H1 (cell line): ENCODE results near the gene INPP5A. TPM values are rescaled to one million over a fixed set of nuclear protein-coding genes. Genes with fewer than 3 reads are reported as not detected.

Source experiments
- CTCF ChIA-PET: fragments of 300-600 bp; sonication (Branson Sonifier 250); formaldehyde crosslinking; loops from one replicate; lab custom pipeline; 2021; ENCODE audit not compliant: partially characterized antibody; lab: Charles Lee
- POLR2A ChIA-PET: fragments of 300-600 bp; sonication (Branson Sonifier 250); formaldehyde crosslinking; loops from one replicate; lab custom pipeline; 2021; ENCODE audit warnings: inconsistent platforms; ENCODE audit not compliant: partially characterized antibody; lab: Charles Lee
- DNase-seq, 2 experiments: peaks; one replicate each; pipeline versions ENCODE4 v3.0.0 to v3.0.0-alpha.2; 2010 to 2022; ENCODE audit warnings: low spot score in 2 of 2, low read depth in 1 of 2, mixed read lengths in 1 of 2
- FAIRE-seq: peaks from 2 replicates; lab custom pipeline; 2011; peaks lifted over from hg19 to GRCh38; lab: Jason Lieb, UNC
- H2AFZ ChIP-seq: 2 replicates; pipeline ENCODE4 v1.8.1; 2012; ENCODE audit warnings: low read length, inconsistent platforms
- H2AK5ac ChIP-seq: 2 replicates; pipeline ENCODE4 v1.6.1; 2013; ENCODE audit warnings: low read depth, low read length
- H2BK120ac ChIP-seq: replicated peaks from 2 replicates; pipeline ENCODE3; 2013; ENCODE audit warnings: low read depth, low read length, inconsistent platforms
- H2BK12ac ChIP-seq: 2 replicates; pipeline ENCODE4 v1.6.1; 2013; ENCODE audit warnings: low read depth, low read length
- H2BK15ac ChIP-seq: 2 replicates; pipeline ENCODE4 v1.6.1; 2013; ENCODE audit warnings: low read length
- H2BK20ac ChIP-seq: 2 replicates; pipeline ENCODE4 v1.6.1; 2013; ENCODE audit warnings: low read length
- H2BK5ac ChIP-seq: 2 replicates; pipeline ENCODE4 v1.6.1; 2013; ENCODE audit warnings: low read depth, low read length
- H3K14ac ChIP-seq: 2 replicates; pipeline ENCODE4 v1.6.1; 2013; ENCODE audit warnings: inconsistent platforms; ENCODE audit not compliant: insufficient read length
- H3K18ac ChIP-seq: 2 replicates; pipeline ENCODE4 v1.6.1; 2013; ENCODE audit warnings: low read length; ENCODE audit errors: extremely low read depth
- H3K23ac ChIP-seq: 2 replicates; pipeline ENCODE4 v1.6.1; 2013; ENCODE audit warnings: inconsistent platforms; ENCODE audit not compliant: insufficient read length
- H3K23me2 ChIP-seq: 2 replicates; pipeline ENCODE4 v1.6.1; 2013; ENCODE audit warnings: low read depth, low read length
- H3K27ac ChIP-seq: 2 replicates; pipeline ENCODE4 v1.6.1; 2011; ENCODE audit warnings: low read depth, low read length, inconsistent platforms
- H3K27me3 ChIP-seq, 4 experiments: replicated peaks in 1 of 4; 1 replicate in 1 of 4; 2 replicates in 3 of 4; pipeline versions ENCODE4 v1.6.1 to v1.8.1; 2011 to 2013; ENCODE audit warnings: low read length in 3 of 4, mild to moderate bottlenecking in 3 of 4, inconsistent platforms in 2 of 4, mixed read lengths in 2 of 4, moderate library complexity in 1 of 4; ENCODE audit not compliant: control insufficient read depth in 3 of 4, insufficient read depth in 3 of 4; ENCODE audit errors: extremely low read depth in 1 of 4
- H3K36me3 ChIP-seq, 4 experiments: 2 replicates each; pipeline versions ENCODE4 v1.6.1 to v1.8.1; 2011 to 2013; ENCODE audit warnings: mild to moderate bottlenecking in 4 of 4, low read length in 3 of 4, moderate library complexity in 2 of 4, control low read depth in 1 of 4, inconsistent platforms in 1 of 4; ENCODE audit not compliant: insufficient read depth in 4 of 4, control insufficient read depth in 2 of 4
- H3K4ac ChIP-seq: replicated peaks from 2 replicates; pipeline ENCODE3; 2013; ENCODE audit warnings: low read length, low read depth, mixed read lengths, inconsistent platforms; ENCODE audit not compliant: insufficient read length
- H3K4me1 ChIP-seq, 4 experiments: replicated peaks in 1 of 4; 1 replicate in 1 of 4; 2 replicates in 3 of 4; pipeline versions ENCODE4 v1.6.1 to v1.8.1; 2011 to 2013; ENCODE audit warnings: low read length in 3 of 4, inconsistent platforms in 2 of 4, mixed read lengths in 1 of 4; ENCODE audit not compliant: insufficient read depth in 4 of 4, control insufficient read depth in 3 of 4
- H3K4me2 ChIP-seq, 2 experiments: 2 replicates each; pipeline versions ENCODE4 v1.6.1 to v1.8.1; 2011 to 2013; ENCODE audit warnings: low read depth in 2 of 2, low read length in 2 of 2, control low read depth in 1 of 2, inconsistent platforms in 1 of 2, mild to moderate bottlenecking in 1 of 2; ENCODE audit not compliant: insufficient read depth in 1 of 2
- H3K4me3 ChIP-seq, 4 experiments: fragments of 200-600, 300-600 bp in 1 of 4; sonication (generic), shearing (Covaris generic), sonication (Bioruptor Twin) in 1 of 4; 2 replicates each; pipeline versions ENCODE4 v1.5.1 to v1.8.1; 2011 to 2016; ENCODE audit warnings: low read length in 4 of 4, low read depth in 3 of 4, control low read depth in 2 of 4, inconsistent platforms in 2 of 4, mild to moderate bottlenecking in 2 of 4, mixed read lengths in 1 of 4, moderate library complexity in 1 of 4; ENCODE audit not compliant: insufficient read depth in 2 of 4; ENCODE audit errors: extremely low read depth in 1 of 4
- H3K56ac ChIP-seq: replicated peaks from 2 replicates; pipeline ENCODE3; 2013; ENCODE audit warnings: low read depth, mild to moderate bottlenecking, mixed read lengths, low read length, inconsistent platforms; ENCODE audit not compliant: insufficient read length
- H3K79me1 ChIP-seq: 2 replicates; pipeline ENCODE4 v1.6.1; 2013; ENCODE audit warnings: low read depth, low read length, control low read depth
- H3K79me2 ChIP-seq, 2 experiments: 2 replicates each; pipeline versions ENCODE4 v1.6.1 to v1.8.1; 2012 to 2013; ENCODE audit warnings: low read length in 2 of 2, mild to moderate bottlenecking in 2 of 2, inconsistent platforms in 1 of 2; ENCODE audit not compliant: insufficient read depth in 2 of 2, control insufficient read depth in 1 of 2
- H3K9ac ChIP-seq, 4 experiments: replicated peaks in 1 of 4; 1 replicate in 1 of 4; 2 replicates in 3 of 4; pipeline versions ENCODE4 v1.6.1 to v1.8.1; 2011 to 2013; ENCODE audit warnings: low read depth in 3 of 4, low read length in 3 of 4, control low read depth in 2 of 4, mild to moderate bottlenecking in 2 of 4, moderate library complexity in 2 of 4, inconsistent platforms in 1 of 4; ENCODE audit errors: extremely low read depth in 1 of 4
- H3K9me3 ChIP-seq, 2 experiments: 2 replicates each; pipeline versions ENCODE4 v1.6.1 to v1.8.1; 2012 to 2013; ENCODE audit warnings: mild to moderate bottlenecking in 2 of 2, moderate library complexity in 2 of 2, control low read depth in 1 of 2, inconsistent platforms in 1 of 2, low read depth in 1 of 2, low read length in 1 of 2, mixed read lengths in 1 of 2; ENCODE audit not compliant: insufficient read depth in 2 of 2
- H4K20me1 ChIP-seq, 2 experiments: replicated peaks in 1 of 2; 2 replicates each; pipeline versions ENCODE3 to v1.8.1; 2011 to 2013; ENCODE audit warnings: inconsistent platforms in 2 of 2, low read length in 2 of 2, mild to moderate bottlenecking in 1 of 2; ENCODE audit not compliant: insufficient read depth in 2 of 2, control insufficient read depth in 1 of 2
- H4K5ac ChIP-seq: 2 replicates; pipeline ENCODE4 v1.6.1; 2013; ENCODE audit warnings: low read length, low read depth, mixed read lengths, inconsistent platforms; ENCODE audit not compliant: insufficient read length
- H4K8ac ChIP-seq: 2 replicates; pipeline ENCODE4 v1.8.0; 2013; ENCODE audit warnings: mild to moderate bottlenecking, moderate library complexity, low read length, inconsistent platforms; ENCODE audit not compliant: insufficient read depth; ENCODE audit errors: extremely low read depth
- H4K91ac ChIP-seq: replicated peaks from 2 replicates; pipeline ENCODE3; 2013; ENCODE audit warnings: low read length, mixed read lengths, inconsistent platforms; ENCODE audit not compliant: insufficient read length
- BCL11A ChIP-seq, 2 experiments: IDR thresholded peaks; one replicate each; pipeline ENCODE4 v1.6.1; 2011; ENCODE audit warnings: low read depth in 2 of 2, low read length in 2 of 2, mild to moderate bottlenecking in 2 of 2
- EGR1 ChIP-seq: IDR thresholded peaks from 2 replicates; pipeline ENCODE4 v1.6.1; 2011; ENCODE audit warnings: low read depth, low read length, borderline replicate concordance
- EZH2 ChIP-seq: fragments of 200-600 bp; sonication (generic); IDR thresholded peaks from 2 replicates; pipeline ENCODE4 v1.7.1; 2012; ENCODE audit warnings: low read depth, mild to moderate bottlenecking, moderate library complexity, low read length, inconsistent platforms; ENCODE audit not compliant: severe bottlenecking
- FOSL1 ChIP-seq: IDR thresholded peaks from 2 replicates; pipeline ENCODE4 v1.6.1; 2011; ENCODE audit warnings: mild to moderate bottlenecking, low read depth, low read length, moderate library complexity; ENCODE audit not compliant: insufficient read depth
- GTF2F1 ChIP-seq: IDR thresholded peaks from 2 replicates; pipeline ENCODE4 v1.6.1; 2012; ENCODE audit warnings: low read depth, low read length, improper control_type of control experiment, borderline replicate concordance
- HDAC2 ChIP-seq, 2 experiments: fragments of 300-600 bp in 1 of 2; sonication (generic) in 1 of 2; IDR thresholded peaks; 2 replicates each; pipeline ENCODE4 v1.6.1; 2011 to 2012; ENCODE audit warnings: low read depth in 2 of 2, low read length in 2 of 2, mild to moderate bottlenecking in 2 of 2, moderate library complexity in 2 of 2, borderline replicate concordance in 1 of 2, inconsistent platforms in 1 of 2
- HDAC6 ChIP-seq: IDR thresholded peaks from one replicate; pipeline ENCODE4 v1.7.1; 2012; ENCODE audit warnings: low read depth, mild to moderate bottlenecking, inconsistent platforms, low read length, moderate library complexity
- RFX5 ChIP-seq: IDR thresholded peaks from 2 replicates; pipeline ENCODE4 v1.6.1; 2011; ENCODE audit warnings: low read depth, low read length, improper control_type of control experiment, borderline replicate concordance
- RXRA ChIP-seq: IDR thresholded peaks from 2 replicates; pipeline ENCODE4 v1.6.1; 2011; ENCODE audit warnings: low read depth, mild to moderate bottlenecking, low read length, moderate library complexity; ENCODE audit not compliant: insufficient read depth
- SIX5 ChIP-seq: IDR thresholded peaks from 2 replicates; pipeline ENCODE4 v1.6.1; 2011; ENCODE audit warnings: mild to moderate bottlenecking, low read depth, low read length
- WGBS, 2 experiments: shearing (Covaris generic) in 1 of 2; methylation state at CpG; one replicate each; pipeline versions ENCODE4 v1.1.6 to v1.1.7; 2013 to 2015; ENCODE audit warnings: low lambda C conversion rate in 2 of 2, mixed read lengths in 2 of 2, inconsistent platforms in 1 of 2, low coverage in 1 of 2, missing lambda C conversion rate in 1 of 2; ENCODE audit not compliant: insufficient replicate concordance in 2 of 2, insufficient coverage in 1 of 2, insufficient read length in 1 of 2; ENCODE audit errors: extremely low coverage in 1 of 2, missing lambda C conversion rate in 1 of 2; 5-methylcytosine and 5-hydroxymethylcytosine counted together
- polyA plus RNA-seq, 7 experiments: library from polyadenylated mRNA; depleted of rRNA in 3 of 7; stranded (reverse) in 5 of 7; unstranded in 2 of 7; fragments of >200 nt in 5 of 7; fragments of 200-250 nt in 2 of 7; gene quantifications; 1 replicate in 5 of 7; 2 replicates in 1 of 7; 4 replicates in 1 of 7; pipeline versions ENCODE4 v1.2.1 to v1.2.3, GENCODE V29; 2011 to 2013; ENCODE audit warnings: missing spikeins in 2 of 7, mixed read lengths in 2 of 7
- total RNA-seq: library from RNA; stranded (reverse); fragmentation: NEBNext Ultra II Directional; extraction: Animal tissue kit (Norgen Biotek cat#: 25700); gene quantifications from 2 replicates; pipeline ENCODE4 v1.2.1, GENCODE V29; 2021
- TF ChIP-seq, protein P1 (sequence below): IDR thresholded peaks from 2 replicates; pipeline ENCODE4 v1.6.1; 2011; ENCODE audit warnings: low read depth, mild to moderate bottlenecking, low read length; ENCODE audit not compliant: insufficient read depth

INPP5A gene
- total and polyA plus RNA-seq, 2 of the 8 experiments (the other 6 are each of a cell fraction or from before 2014, with no cell fraction given), result 19.7 to 27.5 TPM

GRCh38 chr10:132645247-132645530 lies 107.6 kb downstream of the INPP5A start:
- ChIA-PET POLR2A (no interaction called here), CTCF (interaction anchor here (1.3 to 5.0 kb wide), 3 partner anchors 9 to 421 kb away, joined by 3 to 37 read pairs (median 5); no protein-coding TSS in a partner anchor)
- Histone ChIP-seq H3K9ac (no peak overlapping the region), H3K18ac (no peak overlapping the region), H3K56ac (no peak overlapping the region), H2BK5ac (no peak overlapping the region), H3K4me1 (no peaks in the 10 kb centered on the region), H2BK120ac (no peak overlapping the region), H2BK20ac (no peak overlapping the region), H3K23ac (no peak overlapping the region), H3K4me3 (no peak overlapping the region), H3K9me3 (no peaks in the 10 kb centered on the region), H2AK5ac (no peak overlapping the region), H3K4me2 (no peak overlapping the region), H3K14ac (no peak overlapping the region), H3K36me3 (no peaks in the 10 kb centered on the region), H2BK15ac (no peak overlapping the region), H4K20me1 (peaks cover 4 to 7% of the 10 kb centered on the region in 2 experiments), H3K27ac (no peak overlapping the region), H3K79me2 (peaks cover 0 to 2% of the 10 kb centered on the region in 2 experiments; a peak in 1 of 4 replicates), H3K4ac (peak overlapping the region; percentile 59), H2BK12ac (no peak overlapping the region), H4K8ac (peak overlapping the region; percentile 83; the same call in 1 of the 2 replicates), H3K23me2 (no peaks in the 10 kb centered on the region), H4K5ac (no peak overlapping the region), H3K79me1 (peaks cover 2% of the 10 kb centered on the region), H2AFZ (no peak overlapping the region), H3K27me3 (peaks cover 0 to 2% (median 0%) of the 10 kb centered on the region in 4 experiments; a peak in 1 of 7 replicates), H4K91ac (no peak overlapping the region)
- FAIRE-seq (no peak), DNase-seq (no peak)
- 91% methylated on average over 13 of the region's 14 CpGs; no CpG with 5 or more reads in 1 of the 2 experiments for WGBS, 2 experiments
- TF ChIP-seq SIX5 (no peak), EZH2 (no peak), GTF2F1 (no peak), BCL11A (IDR thresholded peaks at IDR 0.05; ENCODE audit: low read depth in 2 of 2, low read length in 2 of 2) (no peak), RFX5 (no peak), EGR1 (no peak), RXRA (no peak), FOSL1 (no peak), HDAC2 (IDR thresholded peaks at IDR 0.05; ENCODE audit: borderline replicate concordance in 1 of 2, low read depth in 2 of 2, low read length in 2 of 2) (no peak), HDAC6 (no peak)
- TF ChIP-seq, protein P1, sequence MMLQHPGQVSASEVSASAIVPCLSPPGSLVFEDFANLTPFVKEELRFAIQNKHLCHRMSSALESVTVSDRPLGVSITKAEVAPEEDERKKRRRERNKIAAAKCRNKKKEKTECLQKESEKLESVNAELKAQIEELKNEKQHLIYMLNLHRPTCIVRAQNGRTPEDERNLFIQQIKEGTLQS, result no peak
